Aorta (tissue), 5 donors: ENCODE data around the gene DOCK9. TPM values are rescaled to one million over a fixed set of nuclear protein-coding genes. Genes with fewer than 3 reads are reported as not detected.

Experiments
- ATAC-seq: fragments of 200-7000 bp; cut with Tn5 transposase; one replicate; pipeline ENCODE4 v1.9.1; 2022; ENCODE audit warnings: moderate library complexity; ENCODE audit not compliant: low FRiP score
- DNase-seq, 2 donors: peaks; one replicate each; pipeline ENCODE4 v3.0.0-alpha.2; 2020
- H3K27ac ChIP-seq, 2 donors: one replicate each; pipeline ENCODE4 v1.5.1; 2013; ENCODE audit warnings: low read length in 2 of 2, mild to moderate bottlenecking in 2 of 2, moderate library complexity in 2 of 2, control low read depth in 1 of 2, inconsistent platforms in 1 of 2, low read depth in 1 of 2
- H3K27me3 ChIP-seq, 2 donors: one replicate each; pipeline ENCODE4 v1.6.1; 2013; ENCODE audit warnings: control low read depth in 1 of 2, low read length in 1 of 2, mild to moderate bottlenecking in 1 of 2, moderate library complexity in 1 of 2; ENCODE audit not compliant: insufficient read depth in 2 of 2, control insufficient read depth in 1 of 2
- H3K36me3 ChIP-seq, 2 donors: one replicate each; pipeline ENCODE4 v1.6.1; 2013; ENCODE audit warnings: control low read depth in 1 of 2, low read length in 1 of 2, mild to moderate bottlenecking in 1 of 2; ENCODE audit not compliant: insufficient read depth in 2 of 2, control insufficient read depth in 1 of 2
- H3K4me1 ChIP-seq, 2 donors: one replicate each; pipeline ENCODE4 v1.6.1; 2013; ENCODE audit warnings: low read length in 2 of 2, control low read depth in 1 of 2, mild to moderate bottlenecking in 1 of 2, moderate library complexity in 1 of 2; ENCODE audit not compliant: insufficient read depth in 2 of 2, control insufficient read depth in 1 of 2
- H3K4me3 ChIP-seq, 2 donors: one replicate each; pipeline ENCODE4 v1.5.1; 2013; ENCODE audit warnings: low read length in 2 of 2, control low read depth in 1 of 2, mild to moderate bottlenecking in 1 of 2
- H3K9me3 ChIP-seq: one replicate; pipeline ENCODE4 v1.6.1; 2013; ENCODE audit warnings: mild to moderate bottlenecking, low read length; ENCODE audit not compliant: control insufficient read depth
- WGBS, 2 donors: extraction: QIAGEN DNeasy Blood & Tissue Kit; methylation state at CpG; one replicate each; pipeline ENCODE4 v1.1.7; 2013; 5-methylcytosine and 5-hydroxymethylcytosine counted together
- intact Hi-C, 2 donors: fragments of 100-400 bp; cut with DNase I; formaldehyde crosslinking; loops; one replicate each; pipeline versions ENCODE4 v1.14.2 to v1.15.0; 2022
- polyA plus RNA-seq, 2 donors: library from polyadenylated mRNA; stranded (reverse); fragments of 200-250 nt; gene quantifications; one replicate each; pipeline ENCODE4 v1.2.3, GENCODE V29; 2013
- total RNA-seq, 2 donors: library from RNA; stranded (reverse); fragmentation: NEBNext Ultra II Directional; extraction: Animal tissue kit (Norgen Biotek cat#: 25700); gene quantifications; one replicate each; pipeline ENCODE4 v1.2.1, GENCODE V29; 2021
- donor health status: healthy with polysubstance abuse.
- donor health status: Bipolar disorder and iron deficiency.
- donor health status: DM: no; HTN: no; CAD: no.
- donor health status: DM: no; HTN: no; CAD: no.
- donor health status: DM: yes; HTN: yes; CAD: no.

The DOCK9 gene
- total and polyA plus RNA-seq, 4 donors = 9.1 to 107 (median 43.8) TPM

DNA sequence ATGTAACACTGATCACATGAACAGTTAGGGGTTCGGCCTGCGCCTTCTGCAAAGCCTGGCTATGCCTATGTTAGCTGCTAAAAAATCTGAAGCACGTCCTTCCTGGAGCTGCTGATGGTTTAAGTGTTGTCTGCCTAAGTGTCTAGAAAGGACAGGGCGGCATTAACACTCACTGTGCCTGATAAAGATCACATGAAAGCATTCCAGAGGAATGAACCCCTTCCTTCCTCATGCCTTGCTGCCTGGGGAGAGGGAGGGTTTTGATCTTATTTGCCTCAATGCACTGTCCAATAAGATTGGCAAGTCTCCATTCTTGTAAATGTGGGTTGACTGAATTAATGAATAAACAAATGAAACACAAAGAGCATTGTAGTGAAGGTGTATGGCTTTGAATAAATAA is 5.2 kb downstream of the DOCK9 start:
- no peak for ATAC-seq
- Histone ChIP-seq H3K27ac (no peak overlapping the region), H3K9me3 (no peaks in the 10 kb centered on the region), H3K4me3 (no peak overlapping the region), H3K36me3 (no peaks in the 10 kb centered on the region), H3K27me3 (no peaks in the 10 kb centered on the region), H3K4me1 (peaks cover 0 to 3% of the 10 kb centered on the region in 2 donors)
- intact Hi-C loops = no loop called here
- DNase-seq = no peak
- 92 to 94% methylated on average over 4 of the region's 4 CpGs for WGBS, 2 donors

DNA sequence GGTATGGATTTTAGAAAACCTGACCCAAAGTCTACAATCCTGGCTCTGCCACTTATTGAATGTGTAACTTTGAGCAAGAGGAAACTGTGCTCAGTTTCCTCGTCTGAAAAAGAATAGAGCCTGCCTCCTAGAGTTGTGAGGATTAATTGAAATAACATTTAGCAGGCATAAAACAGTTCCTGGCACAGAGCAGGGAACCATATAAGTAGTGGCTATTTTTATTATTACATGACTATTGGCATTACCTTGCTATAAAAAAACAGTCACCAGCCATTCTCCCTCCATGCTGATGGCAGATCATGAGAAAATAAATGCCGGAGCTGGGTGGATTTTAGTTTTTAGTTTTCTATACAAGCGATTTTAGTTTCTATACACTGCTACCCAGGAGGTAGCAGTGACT is 5.8 kb downstream of the DOCK9 start:
- Histone ChIP-seq H3K4me1 (peaks cover 0 to 3% of the 10 kb centered on the region in 2 donors), H3K9me3 (no peaks in the 10 kb centered on the region), H3K4me3 (no peak overlapping the region), H3K27me3 (no peaks in the 10 kb centered on the region), H3K27ac (no peak overlapping the region), H3K36me3 (no peaks in the 10 kb centered on the region)
- WGBS, 2 donors = 31 to 42% methylated on average over 3 of the region's 3 CpGs
- DNase-seq = no peak
- no peak for ATAC-seq
- intact Hi-C loops = no loop called here

DNA sequence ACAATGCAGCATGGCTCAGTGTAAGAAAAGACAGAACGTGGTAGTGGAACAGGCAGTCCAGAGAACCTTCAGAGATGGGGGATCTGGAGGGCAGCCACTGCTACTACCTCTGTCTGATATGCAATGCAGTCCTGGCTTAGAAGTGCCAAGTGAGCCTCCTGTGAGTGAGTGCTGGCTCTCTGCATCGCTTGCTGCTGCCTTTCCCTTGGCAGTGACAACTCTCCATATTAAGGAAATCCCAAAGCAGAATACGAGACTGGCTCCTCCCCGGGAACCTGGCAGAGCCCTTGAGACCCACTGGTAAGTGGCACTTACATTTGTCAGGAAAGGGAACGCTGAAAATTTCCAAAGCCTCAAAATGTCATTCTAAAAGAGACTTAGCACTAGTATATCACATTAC is 7.5 kb downstream of the DOCK9 start:
- Histone ChIP-seq H3K4me1 (peaks cover 0 to 3% of the 10 kb centered on the region in 2 donors), H3K27ac (no peak overlapping the region), H3K36me3 (no peaks in the 10 kb centered on the region), H3K27me3 (no peaks in the 10 kb centered on the region), H3K4me3 (no peak overlapping the region), H3K9me3 (no peaks in the 10 kb centered on the region)
- no peak for DNase-seq
- WGBS, 2 donors = 7 to 9% methylated on average over 5 of the region's 5 CpGs
- ATAC-seq = peak; percentile 4
- intact Hi-C loops = no loop called here

DNA sequence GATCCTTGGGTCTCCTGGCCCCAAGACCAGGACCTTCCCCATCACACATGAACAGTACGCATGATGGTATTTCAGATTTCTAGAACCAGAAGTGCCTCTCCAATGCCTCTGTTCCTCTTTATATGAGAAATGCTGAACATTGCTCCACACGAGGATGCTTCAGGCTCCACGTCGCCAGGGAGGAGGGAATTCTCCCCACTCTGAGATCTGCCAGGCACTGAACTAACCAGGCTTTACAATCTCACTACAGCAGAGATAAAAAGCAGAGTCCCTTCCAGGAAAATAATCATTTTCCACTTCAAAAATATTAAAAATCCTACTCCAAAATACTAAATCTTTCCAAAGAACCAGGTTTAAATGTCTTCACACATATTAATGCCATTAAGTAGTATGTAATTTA is 10.4 kb downstream of the DOCK9 start:
- 50 to 61% methylated on average over 4 of the region's 4 CpGs for WGBS, 2 donors
- no peak overlapping the region for H3K4me3 ChIP-seq
- no peaks in the 10 kb centered on the region for H3K27me3 ChIP-seq
- H3K4me1 ChIP-seq = peaks cover 0 to 3% of the 10 kb centered on the region in 2 donors
- DNase-seq (no peak), ATAC-seq (no peak)
- intact Hi-C loops = no loop called here
- H3K9me3 ChIP-seq = no peaks in the 10 kb centered on the region
- no peak overlapping the region for H3K27ac ChIP-seq
- H3K36me3 ChIP-seq = no peaks in the 10 kb centered on the region

DNA sequence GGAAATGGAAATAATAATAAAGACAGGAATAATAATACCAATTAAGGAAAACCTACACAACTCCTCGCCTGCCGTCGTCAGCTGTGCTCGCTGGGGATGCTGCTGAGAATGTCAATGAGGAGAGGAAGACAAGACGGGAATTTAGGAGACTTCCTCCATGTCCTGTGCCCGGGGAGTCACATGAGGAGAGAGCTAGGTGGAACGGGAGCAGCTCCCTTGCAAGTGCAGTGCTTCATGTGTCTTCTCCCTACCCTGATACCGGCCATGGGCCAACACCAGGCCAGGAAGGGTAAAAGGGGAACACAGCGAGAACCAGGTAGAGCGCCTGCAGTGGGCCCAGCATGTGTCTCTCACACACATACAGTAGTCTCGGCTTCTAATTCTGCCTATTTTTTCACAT is 11.8 kb downstream of the DOCK9 start:
- ATAC-seq = no peak
- Histone ChIP-seq H3K4me3 (no peak overlapping the region), H3K4me1 (peaks cover 0 to 3% of the 10 kb centered on the region in 2 donors), H3K9me3 (no peaks in the 10 kb centered on the region), H3K27me3 (no peaks in the 10 kb centered on the region), H3K36me3 (no peaks in the 10 kb centered on the region), H3K27ac (no peak overlapping the region)
- no peak for DNase-seq
- 96 to 97% methylated on average over 11 of the region's 11 CpGs for WGBS, 2 donors
- intact Hi-C loops = no loop called here

DNA sequence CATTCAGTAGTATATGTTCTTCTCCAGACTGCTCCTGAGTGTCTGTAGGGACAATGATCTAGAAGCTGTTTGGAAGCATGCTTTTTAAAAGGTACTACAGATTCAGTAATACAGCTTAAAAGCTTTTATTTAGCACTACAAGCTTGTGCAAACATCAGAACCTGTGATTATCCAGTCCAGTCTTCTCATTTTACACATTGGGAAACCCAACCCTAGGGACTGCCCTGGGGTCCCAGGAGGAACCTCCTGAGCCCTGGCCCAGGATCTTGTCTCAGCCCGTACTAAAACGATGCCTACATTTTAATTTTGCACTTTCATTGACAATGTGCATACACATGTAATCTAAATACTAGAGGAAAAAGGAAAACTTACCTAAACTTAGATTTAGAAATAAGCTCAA is 12.5 kb downstream of the DOCK9 start:
- Histone ChIP-seq H3K36me3 (no peaks in the 10 kb centered on the region), H3K9me3 (no peaks in the 10 kb centered on the region), H3K27me3 (no peaks in the 10 kb centered on the region), H3K4me3 (no peak overlapping the region), H3K4me1 (peaks cover 0 to 1% of the 10 kb centered on the region in 2 donors), H3K27ac (no peak overlapping the region)
- WGBS, 2 donors = 94% methylated on average over 2 of the region's 2 CpGs
- no peak for ATAC-seq
- intact Hi-C loops = no loop called here
- no peak for DNase-seq

DNA sequence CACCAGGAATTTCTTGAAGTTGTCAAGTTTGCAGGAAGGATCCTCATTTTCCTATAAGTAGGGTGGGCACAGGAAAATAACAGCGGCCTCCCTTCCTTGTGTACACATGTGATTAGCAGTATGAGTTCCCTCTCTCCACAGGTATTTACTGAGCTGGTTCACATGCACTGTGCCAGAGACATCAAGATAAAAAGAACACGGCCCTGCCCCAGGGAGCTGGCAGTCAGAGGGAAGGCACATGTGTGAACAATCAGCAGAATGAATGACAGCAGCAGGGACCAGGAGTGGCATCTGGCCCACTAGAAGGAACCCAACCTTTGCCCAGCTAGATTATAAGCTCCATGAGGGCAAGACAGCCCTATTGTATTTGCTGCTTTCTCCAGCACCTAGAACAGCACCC is 13.9 kb downstream of the DOCK9 start:
- Histone ChIP-seq H3K27me3 (no peaks in the 10 kb centered on the region), H3K36me3 (no peaks in the 10 kb centered on the region), H3K27ac (no peak overlapping the region), H3K4me3 (no peak overlapping the region), H3K4me1 (no peaks in the 10 kb centered on the region), H3K9me3 (no peaks in the 10 kb centered on the region)
- WGBS, 2 donors = 41 to 59% methylated on average over 2 of the region's 2 CpGs
- no peak for DNase-seq
- intact Hi-C loops = no loop called here
- no peak for ATAC-seq

DNA sequence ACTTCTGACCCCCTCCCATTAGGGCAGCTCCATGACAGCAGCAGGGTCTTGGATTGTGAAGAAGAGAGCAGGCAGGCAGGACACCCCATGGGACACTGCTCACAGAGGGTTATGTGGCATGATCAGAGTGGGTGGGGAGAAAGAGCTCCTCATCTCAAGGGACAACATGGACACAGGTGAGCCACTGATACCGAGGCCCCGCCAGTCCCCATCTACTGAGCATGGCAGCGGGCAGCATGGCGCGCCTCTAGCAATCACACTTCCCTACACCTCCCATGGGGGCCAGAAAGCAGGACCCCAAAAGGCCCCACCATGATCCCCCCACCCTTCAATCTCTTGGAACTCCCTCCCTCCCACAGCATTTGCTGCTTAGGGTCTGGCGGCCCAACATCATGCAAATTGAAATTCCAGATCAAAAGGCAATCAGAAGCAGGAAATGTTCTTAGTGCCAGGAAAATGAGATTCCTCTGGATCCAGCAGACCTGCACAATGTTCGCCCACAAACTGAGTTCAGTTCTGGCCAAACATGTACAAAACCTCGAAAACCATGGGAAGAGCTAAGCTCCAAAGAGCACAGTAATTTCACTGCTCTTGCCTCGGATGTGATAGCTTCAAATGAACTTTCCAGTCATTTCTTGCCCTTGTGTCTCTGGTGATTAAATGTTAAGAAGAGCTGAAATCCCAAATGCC is 14.8 kb downstream of the DOCK9 start:
- no peaks in the 10 kb centered on the region for H3K9me3 ChIP-seq
- no peaks in the 10 kb centered on the region for H3K27me3 ChIP-seq
- ATAC-seq (no peak), DNase-seq (no peak)
- H3K36me3 ChIP-seq = no peaks in the 10 kb centered on the region
- H3K27ac ChIP-seq = no peak overlapping the region
- intact Hi-C loops = no loop called here
- H3K4me3 ChIP-seq = no peak overlapping the region
- H3K4me1 ChIP-seq = no peaks in the 10 kb centered on the region
- 79 to 80% methylated on average over 9 of the region's 9 CpGs for WGBS, 2 donors

DNA sequence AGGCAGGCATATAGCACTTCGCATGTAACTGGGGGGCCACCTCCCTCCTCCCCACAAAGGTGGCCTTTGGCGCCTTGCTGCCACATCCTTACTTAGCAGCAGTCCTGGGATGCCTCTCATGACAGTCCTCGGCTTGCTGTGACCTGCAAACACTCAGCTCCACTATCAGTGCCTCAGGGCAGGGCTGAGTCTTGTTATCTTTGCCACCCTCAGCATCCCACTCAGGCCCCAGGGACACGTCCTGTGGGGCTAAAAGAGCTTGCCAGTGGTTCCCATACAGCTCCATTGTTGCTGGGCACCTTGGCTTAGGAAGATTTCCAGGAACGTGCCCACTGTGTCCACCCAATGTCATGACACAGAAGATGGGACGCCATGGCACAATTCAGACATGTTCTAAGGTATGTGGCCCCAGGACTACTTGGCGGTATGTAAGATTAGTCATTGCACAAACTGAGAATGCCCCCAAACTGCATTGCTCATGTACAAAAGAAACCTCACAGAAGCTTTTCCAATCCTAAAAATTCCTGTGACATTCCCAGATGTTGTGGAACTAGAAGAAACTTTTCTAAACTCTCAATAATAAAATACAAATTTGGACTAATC is 16.3 kb downstream of the DOCK9 start:
- DNase-seq (no peak), ATAC-seq (no peak)
- Histone ChIP-seq H3K9me3 (no peaks in the 10 kb centered on the region), H3K4me1 (no peaks in the 10 kb centered on the region), H3K27ac (no peak overlapping the region), H3K4me3 (no peak overlapping the region), H3K27me3 (no peaks in the 10 kb centered on the region), H3K36me3 (no peaks in the 10 kb centered on the region)
- intact Hi-C loops = no loop called here
- 95 to 99% methylated on average over 7 of the region's 7 CpGs for WGBS, 2 donors
